GM23248 (cell line): ENCODE results near the gene NCAPD2.

ENCODE experiments used
- EZH2 ChIP-seq: fragments of 200-600 bp; sonication (generic); IDR thresholded peaks from 2 replicates; pipeline ENCODE4 v1.6.1; 2018; ENCODE audit warnings: antibody characterized with exemption, mild to moderate bottlenecking; ENCODE audit not compliant: insufficient read depth, poor library complexity, severe bottlenecking
- EZH2phosphoT487 ChIP-seq: fragments of 200-600 bp; sonication (generic); IDR thresholded peaks from 2 replicates; pipeline ENCODE4 v1.6.1; 2018; ENCODE audit warnings: antibody characterized with exemption, moderate library complexity, mild to moderate bottlenecking, low read depth; ENCODE audit not compliant: insufficient read depth

DNA sequence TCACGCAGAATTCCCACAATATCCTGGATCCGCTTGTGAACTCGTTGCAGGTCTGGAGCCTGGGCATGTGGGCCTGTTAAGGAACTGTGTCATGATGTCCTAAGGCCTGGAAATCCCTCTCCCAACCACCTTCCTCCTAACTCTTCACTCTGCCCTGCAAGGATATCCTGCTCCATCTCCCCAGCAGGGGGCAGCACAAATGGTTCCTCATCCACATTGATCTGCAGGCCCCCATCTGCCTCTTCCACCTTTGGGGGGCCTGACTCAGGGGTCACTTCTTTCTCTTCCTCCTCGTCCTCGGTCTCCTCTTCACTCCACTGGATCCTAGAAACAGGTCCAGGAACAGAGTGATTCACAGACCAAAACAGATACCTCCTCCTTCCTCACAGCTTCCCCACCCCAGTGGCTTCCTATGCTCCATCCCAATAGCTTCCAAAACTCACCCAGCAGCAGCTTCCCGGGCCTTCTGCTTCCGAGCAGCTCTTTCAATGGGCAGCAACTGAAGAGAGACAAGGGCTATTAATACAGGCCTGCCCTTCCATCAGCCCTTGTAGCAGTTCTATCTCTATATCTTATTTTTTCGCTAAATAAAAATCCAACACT lies 69.6 kb downstream of the NCAPD2 start:
- TF ChIP-seq EZH2 (no peak), EZH2phosphoT487 (no peak)
